GM15510 (cell line): ENCODE results near the gene FGR.

Source experiments
- POLR2A ChIP-seq: IDR thresholded peaks from 3 replicates; pipeline ENCODE4 v1.6.1; 2011; ENCODE audit warnings: borderline replicate concordance; ENCODE audit not compliant: insufficient read length; ENCODE audit errors: extremely low read depth

Gene FGR

GRCh38 chr1:27574871-27575831 is 59.8 kb downstream of the FGR start:
- TF ChIP-seq POLR2A = no peak

DNA sequence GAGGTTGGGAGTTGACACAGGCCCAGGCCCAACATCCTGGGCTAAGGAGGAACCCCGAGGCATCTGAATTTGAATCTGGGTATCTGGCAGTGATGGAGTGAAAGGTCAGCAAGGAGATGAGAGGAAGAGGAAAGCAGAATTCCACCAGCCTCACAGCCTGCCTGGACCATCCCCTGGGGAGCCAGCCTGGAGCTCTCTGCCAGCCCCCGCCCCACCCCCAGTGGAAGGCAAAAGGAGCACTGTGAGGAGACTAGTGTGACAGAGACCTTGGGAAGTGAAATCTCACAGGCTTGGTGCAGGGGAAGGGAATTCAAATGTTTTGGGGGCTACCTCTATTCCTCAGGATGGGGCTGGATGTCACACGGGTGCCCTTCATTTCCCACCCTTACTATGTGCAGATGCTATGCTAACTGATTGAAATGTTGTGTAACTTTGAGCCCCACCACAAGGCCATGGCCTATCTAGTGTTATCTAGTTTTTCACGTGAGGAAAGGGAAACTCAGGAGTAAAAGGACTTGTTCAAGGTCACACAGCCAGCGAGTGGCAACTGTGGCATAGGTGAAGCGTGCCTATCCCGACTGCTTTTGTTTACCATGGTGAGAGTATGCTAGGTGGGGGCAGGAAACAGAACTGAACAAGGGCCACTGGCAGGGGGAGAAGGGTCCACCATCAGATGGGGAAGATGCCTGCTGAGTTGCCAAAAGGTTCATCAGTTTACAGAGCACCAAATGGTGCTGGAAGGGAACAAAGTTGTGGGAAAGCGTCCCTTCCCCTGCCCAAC is 60.8 kb downstream of the FGR start:
- TF ChIP-seq POLR2A = no peak

DNA sequence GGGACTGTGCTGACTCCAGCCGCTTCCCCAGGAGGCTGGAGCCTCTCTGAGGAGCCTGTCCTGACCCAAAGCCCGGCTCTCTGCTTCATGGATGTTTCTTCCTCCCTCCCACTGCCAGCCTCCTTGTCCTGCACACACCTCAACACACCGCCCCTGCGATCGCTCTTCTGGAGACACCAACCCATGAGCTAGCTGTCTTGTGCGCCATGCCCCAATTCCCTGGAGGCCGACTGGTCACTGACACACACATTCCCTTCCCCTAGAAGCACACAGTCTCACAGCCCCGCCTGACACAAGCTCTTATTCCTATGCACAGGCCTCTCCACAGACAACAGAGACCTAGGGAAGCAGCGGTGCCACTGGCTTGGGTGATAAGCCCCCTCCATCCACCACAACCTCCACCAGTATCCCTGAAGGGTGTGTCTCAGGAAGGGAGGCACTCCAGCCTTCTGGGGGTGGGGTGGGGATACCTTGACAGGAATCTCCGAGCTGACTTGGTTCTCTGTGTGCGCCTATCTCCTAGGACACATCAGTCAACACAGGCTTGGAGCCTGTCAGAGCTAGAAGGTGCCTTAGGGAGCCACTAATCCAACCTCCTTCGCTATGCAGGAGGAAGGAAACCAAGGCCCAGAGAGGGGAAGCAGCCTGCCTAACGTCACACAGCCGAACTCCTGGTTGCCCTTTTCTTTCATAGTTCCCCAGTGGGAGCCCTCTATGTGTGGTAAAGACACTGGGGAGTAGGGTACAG is 62.1 kb downstream of the FGR start:
- no peak for TF ChIP-seq POLR2A

DNA sequence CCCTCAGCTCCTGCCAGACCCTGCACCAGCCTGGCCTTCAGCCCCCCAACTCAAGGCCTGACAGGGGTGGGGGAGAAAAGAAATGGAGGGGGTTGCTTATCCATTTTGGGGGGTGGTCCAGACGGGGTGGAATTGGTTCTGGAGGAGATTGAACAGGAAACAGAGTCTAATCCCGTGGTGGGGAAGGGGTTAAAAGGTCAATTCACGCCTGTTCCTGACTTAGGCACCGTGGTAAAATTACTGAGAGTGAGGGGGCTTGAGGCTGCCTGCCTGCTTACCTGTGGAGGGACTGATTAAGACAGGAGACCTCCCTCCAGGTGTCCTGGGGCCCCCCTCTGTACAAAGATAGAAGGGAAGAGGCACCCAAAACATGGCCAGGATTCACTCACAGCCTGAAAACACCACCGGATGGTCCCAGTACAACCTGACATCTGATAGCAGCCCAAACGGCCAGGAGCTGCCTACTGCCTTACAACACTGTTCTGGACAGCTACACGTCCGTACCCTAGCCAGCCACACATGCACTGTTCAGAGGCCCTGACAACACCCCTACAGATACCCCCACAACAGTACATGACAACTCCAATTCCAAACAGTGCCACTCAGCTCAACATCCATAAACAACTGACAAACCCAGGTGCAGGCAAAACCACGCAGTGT is 62.8 kb downstream of the FGR start:
- no peak for TF ChIP-seq POLR2A

GRCh38 chr1:27571439-27572018 is 63.5 kb downstream of the FGR start:
- TF ChIP-seq POLR2A = no peak

DNA sequence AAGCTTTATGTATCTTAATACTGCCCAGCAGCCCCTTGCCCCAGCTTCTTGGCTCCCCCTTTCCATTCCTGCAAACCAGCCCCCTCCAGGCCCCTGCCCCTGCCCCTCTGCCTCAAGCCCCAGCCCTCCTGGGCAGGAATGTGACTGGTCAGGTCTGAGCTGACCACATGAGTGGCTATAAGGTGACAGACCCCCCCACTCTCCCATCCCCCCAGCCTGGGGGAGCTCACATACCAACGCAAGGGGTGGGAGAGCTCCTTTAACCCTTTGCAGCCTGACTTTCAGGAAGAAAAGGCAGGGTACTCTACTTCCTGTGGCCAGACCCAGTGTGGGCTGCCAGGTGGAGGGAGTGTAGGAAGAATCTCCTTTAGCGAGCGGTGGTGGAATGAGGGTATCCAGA is 64.2 kb downstream of the FGR start:
- TF ChIP-seq POLR2A = no peak

- TF ChIP-seq POLR2A = no peak
Observed at GRCh38 chr1:27570356-27570755, 64.6 kb downstream of the FGR start.

GRCh38 chr1:27569506-27570291 is 65.3 kb downstream of the FGR start:
- TF ChIP-seq POLR2A = no peak

DNA sequence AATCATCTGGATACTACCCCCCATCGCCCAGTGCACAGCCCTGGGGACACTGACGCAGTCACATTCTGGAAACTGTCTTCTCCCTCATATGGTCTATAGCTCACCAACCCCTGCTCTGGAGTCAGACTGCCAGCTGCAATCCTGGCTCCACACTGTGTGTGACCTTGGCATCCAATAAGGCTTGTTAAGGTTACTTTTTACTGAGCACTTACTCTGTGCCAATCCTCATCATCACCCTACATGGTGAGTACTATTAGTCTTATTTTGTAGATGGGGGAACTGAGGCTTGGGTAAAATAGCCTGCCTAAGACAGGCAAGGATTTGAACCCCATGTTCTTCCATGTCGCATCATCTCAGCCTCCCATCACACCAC is 65.9 kb downstream of the FGR start:
- no peak for TF ChIP-seq POLR2A

GRCh38 chr1:27568300-27569087 is 66.5 kb downstream of the FGR start:
- TF ChIP-seq POLR2A = no peak

GRCh38 chr1:27567971-27568299 is 67.0 kb downstream of the FGR start:
- TF ChIP-seq POLR2A = no peak

- TF ChIP-seq POLR2A = no peak
Observed at GRCh38 chr1:27567146-27567526, 67.8 kb downstream of the FGR start.
